Fibroblast of skin of left quadriceps (primary cell): ENCODE data around the gene ABAT.

ENCODE experiments used
- DNase-seq, 2 experiments: peaks; one replicate each; pipeline ENCODE4 v3.0.0-alpha.2; 2013; ENCODE audit warnings: low read depth in 2 of 2

The ABAT gene

GRCh38 chr16:8717892-8718415 is 43.5 kb downstream of the ABAT start:
- DNase-seq: no peak

GRCh38 chr16:8718851-8719680 is 44.6 kb downstream of the ABAT start:
- DNase-seq: no peak

GRCh38 chr16:8720080-8720966 is 45.9 kb downstream of the ABAT start:
- no peak for DNase-seq

GRCh38 chr16:8720967-8721308 is 46.5 kb downstream of the ABAT start:
- DNase-seq: no peak

- no peak for DNase-seq
Observed at GRCh38 chr16:8721336-8722024, 47.1 kb downstream of the ABAT start.

GRCh38 chr16:8722025-8722348 is 47.6 kb downstream of the ABAT start:
- no peak for DNase-seq

- DNase-seq: no peak
Observed at GRCh38 chr16:8725513-8726178, 51.2 kb downstream of the ABAT start.

- DNase-seq: no peak
Observed at GRCh38 chr16:8727131-8727806, 52.9 kb downstream of the ABAT start.

GRCh38 chr16:8727857-8728618 is 53.6 kb downstream of the ABAT start:
- no peak for DNase-seq

- no peak for DNase-seq
Observed at GRCh38 chr16:8729779-8730334, 55.4 kb downstream of the ABAT start.

GRCh38 chr16:8730335-8730915 is 56.0 kb downstream of the ABAT start:
- no peak for DNase-seq

- no peak for DNase-seq
Observed at GRCh38 chr16:8733849-8734540, 59.6 kb downstream of the ABAT start.

- no peak for DNase-seq
Observed at GRCh38 chr16:8735574-8735973, 61.2 kb downstream of the ABAT start.

- no peak for DNase-seq
Observed at GRCh38 chr16:8736123-8736668, 61.8 kb downstream of the ABAT start.

GRCh38 chr16:8739151-8739550 is 64.7 kb downstream of the ABAT start:
- DNase-seq: no peak

- DNase-seq: no peak
Observed at GRCh38 chr16:8739989-8740704, 65.7 kb downstream of the ABAT start.

GRCh38 chr16:8740775-8741355 is 66.4 kb downstream of the ABAT start:
- no peak for DNase-seq

GRCh38 chr16:8741636-8742035 is 67.2 kb downstream of the ABAT start:
- no peak for DNase-seq
